HG03439 (cell line): Measurements from ENCODE around the gene STRADB.
A peak's percentile ranks its signal among the peaks of the same experiment; 100 is the strongest.
"Not testable (repeated sequence)": the region's sequence is repeated elsewhere in the genome, so short reads cannot be mapped to it uniquely, and the experiment has no call there.

Source experiments
- ATAC-seq: cut with Tn5 transposase; IDR thresholded peaks from one replicate; pipeline ENCODE4 v1.9.1; 2021; ENCODE audit warnings: mild to moderate bottlenecking, moderate library complexity; ENCODE audit not compliant: unreplicated experiment

The STRADB gene

DNA sequence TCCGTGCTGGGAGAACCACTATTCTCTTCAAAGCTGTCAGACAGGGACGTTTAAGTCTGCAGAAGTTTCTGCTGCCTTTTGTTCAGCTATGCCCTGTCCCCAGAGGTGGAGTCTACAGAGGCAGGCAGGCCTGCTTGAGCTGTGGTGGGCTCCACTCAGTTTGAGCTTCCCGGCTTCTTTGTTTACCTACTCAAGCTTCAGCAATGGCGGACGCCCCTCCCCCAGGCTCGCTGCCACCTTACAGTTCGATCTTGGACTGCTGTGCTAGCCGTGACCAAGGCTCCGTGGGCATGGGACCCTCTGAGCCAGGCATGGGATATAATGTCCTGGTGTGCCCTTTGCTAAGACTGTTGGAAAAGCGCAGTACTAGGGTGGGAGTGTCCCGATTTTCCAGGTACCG, 21.2 kb upstream of the STRADB start:
- not testable (repeated sequence) for ATAC-seq

DNA sequence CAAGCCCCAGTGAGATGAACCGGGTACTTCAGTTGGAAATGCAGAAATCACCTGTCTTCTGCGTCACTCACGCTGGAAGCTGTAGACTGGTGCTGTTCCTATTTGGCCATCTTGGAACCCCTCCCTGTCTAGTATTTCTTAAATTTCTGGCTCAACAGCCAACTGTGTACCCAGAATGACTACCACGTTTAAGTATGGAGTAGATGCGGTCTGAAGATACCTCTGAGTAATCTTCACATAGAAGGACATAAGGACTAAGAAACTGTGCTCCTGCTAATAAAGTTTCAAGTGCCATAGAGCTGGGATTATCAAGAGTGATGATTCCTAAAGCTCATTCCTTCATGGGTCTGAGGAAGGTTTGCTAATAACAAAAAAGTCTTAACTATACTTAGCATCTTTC, 20.7 kb upstream of the STRADB start:
- no peak for ATAC-seq

DNA sequence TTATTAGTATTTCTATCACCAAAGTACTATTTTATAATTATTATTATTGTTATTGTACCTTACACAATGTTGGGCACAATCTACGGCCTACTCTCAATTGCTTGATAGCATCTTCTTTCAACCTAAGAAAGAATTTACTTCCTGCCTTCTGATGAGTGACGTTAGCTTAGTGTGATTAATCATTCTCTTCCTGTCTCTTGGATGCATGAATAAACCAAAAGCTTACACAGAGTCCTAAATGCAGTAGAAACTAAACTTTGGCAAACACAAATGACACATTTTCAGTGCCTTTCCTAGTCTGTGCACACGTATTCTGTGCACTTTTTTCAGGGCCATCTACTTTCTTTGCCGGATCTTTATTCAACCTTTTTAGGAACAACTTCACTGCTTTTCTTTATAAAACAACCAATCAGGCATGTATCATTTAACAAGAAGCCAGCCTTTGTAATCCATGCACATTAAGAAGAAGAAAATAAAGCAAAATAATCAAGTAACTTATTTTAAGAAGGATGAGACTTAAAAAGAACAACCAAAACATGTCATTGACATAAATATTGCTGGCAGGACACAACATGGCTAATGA, 19.4 kb upstream of the STRADB start:
- ATAC-seq, result no peak

DNA sequence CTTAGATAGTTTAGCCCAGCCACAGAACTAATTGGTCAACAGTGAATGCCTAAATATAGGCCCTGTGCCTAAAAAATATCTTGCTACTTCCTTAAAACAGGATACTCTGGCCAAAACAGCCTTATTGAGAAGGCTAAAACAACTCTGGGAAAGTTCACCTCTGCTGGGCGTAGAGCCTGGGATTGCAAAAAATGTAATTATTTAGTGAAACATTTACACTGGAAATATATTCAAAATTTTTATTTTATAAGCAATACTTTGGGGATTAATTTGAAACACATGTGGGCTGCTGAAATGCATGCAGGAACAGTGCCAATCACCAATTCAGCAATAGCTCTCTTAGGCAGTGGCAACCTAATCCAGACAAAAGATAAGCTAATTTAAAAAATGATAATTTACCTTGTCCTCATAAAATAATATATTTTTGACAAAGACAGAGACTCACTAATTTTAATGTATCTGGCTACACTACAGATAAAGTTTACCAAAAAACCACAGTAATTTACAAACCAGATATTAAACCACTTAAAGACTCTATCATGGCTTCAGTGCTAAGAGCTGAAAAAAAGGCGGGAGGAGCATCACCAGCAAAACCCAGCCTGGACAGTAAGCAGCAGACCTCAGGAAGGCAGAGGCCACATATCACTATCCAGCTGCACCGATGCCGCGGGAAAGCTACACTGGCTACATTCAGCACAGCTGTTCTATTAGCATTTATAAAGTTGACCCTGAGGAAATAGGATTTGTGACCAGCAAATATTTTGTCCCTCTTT, 18.7 kb upstream of the STRADB start:
- no peak for ATAC-seq

DNA sequence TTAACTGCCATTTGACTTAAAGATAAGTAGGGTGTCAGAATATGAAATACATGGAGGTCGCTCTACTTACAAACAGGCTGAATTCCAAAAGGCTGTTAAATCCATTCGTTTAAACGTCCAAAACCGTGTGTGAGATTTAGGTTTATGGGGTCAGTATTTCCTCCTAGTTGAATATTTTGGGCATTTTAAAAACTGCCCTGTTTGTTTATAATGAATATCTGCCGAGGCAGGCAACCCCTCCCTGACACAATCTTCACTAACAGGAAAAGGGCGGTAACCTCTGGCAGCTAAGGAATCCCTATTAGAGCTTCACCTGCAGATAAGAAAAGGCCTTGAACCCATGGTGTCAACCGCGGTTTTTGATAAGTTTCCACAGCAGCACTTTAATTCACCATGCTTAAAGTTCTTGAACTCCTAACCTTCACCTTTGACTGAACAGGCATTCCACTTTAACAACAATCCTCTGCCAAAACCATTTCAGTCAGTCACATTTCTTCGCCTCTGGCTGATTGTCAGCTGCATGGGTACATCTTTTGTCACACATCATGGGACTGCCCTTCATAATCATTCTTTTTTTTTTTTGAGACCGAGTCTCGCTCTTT, 18.0 kb upstream of the STRADB start:
- no peak for ATAC-seq

DNA sequence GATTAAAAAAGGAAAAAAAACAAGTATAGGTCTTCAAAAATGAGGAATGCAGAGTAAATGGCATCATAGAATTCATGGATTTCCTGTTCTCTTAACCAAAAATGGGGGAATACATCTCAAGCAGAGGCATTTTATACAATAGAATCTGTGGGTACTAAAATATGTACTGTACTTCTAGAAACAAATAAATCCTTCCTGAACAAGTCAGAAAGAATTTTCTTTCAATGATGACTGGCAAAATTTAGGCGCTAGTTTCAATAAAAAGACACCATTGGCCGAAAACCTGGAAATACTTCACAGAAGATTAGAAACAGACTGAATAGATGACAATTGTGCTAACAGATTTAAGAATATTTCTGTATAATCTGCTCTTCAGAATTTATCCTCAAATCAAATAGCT, 15.4 kb upstream of the STRADB start:
- no peak for ATAC-seq

DNA sequence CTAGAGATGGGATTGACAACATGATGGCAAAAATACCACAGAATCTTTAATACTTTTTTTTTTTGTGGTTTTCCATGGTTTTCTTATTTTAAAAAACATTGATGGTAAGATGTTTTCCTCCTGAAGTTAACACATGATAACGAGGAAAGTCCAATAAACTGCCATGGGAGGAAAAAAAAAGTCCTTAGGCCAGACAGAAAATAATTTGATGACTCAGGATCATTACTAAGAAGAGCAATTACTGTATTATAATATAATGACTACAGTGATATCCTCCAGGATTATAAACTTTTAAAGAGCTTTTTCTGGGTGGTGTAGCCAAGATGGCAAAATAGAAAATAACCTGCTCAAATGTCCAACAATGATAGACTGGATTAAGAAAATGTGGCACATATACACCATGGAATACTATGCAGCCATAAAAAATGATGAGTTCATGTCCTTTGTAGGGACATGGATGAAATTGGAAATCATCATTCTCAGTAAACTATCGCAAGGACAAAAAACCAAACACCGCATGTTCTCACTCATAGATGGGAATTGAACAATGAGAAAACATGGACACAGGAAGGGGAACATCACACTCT, 12.1 kb upstream of the STRADB start:
- not testable (repeated sequence) for ATAC-seq

DNA sequence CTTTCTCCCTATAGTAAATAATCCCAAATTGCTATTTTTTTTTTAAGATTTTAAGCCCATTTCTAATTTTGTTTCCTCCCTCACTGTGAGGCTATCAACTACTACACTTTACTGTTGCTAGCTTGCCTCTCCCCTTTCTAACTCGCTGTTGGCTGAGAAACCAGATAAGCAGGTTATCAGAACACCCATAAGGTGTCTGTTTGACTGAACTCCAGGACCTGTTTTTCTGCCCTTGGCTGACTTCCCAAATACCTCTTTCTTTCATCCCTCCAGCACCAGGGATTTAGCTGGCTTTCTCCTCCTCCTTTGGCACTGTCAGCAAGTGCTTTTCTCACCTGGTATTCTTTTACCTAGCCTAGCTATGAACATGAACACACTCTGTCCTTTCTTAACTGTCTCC, 11.4 kb upstream of the STRADB start:
- no peak for ATAC-seq

DNA sequence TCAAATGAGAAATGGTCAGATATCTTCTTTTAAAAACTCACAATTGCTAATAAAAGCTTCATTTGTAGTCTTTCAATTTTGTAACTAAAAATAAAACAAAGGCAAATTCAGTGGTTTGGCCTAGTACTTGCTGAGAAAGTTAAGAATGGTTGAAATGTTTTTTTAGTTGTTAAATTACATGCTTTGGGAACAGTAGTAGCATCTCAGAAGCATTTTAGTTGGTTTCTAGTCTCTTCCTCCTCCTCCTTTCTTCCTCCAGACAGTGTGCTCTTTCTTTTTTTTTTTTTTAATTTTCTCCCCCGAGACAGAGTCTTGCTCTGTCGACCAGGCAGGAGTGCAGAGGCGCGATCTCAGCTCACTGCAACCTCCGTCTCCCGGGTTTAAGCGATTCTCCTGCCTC, 10.1 kb upstream of the STRADB start:
- ATAC-seq, result no peak

DNA sequence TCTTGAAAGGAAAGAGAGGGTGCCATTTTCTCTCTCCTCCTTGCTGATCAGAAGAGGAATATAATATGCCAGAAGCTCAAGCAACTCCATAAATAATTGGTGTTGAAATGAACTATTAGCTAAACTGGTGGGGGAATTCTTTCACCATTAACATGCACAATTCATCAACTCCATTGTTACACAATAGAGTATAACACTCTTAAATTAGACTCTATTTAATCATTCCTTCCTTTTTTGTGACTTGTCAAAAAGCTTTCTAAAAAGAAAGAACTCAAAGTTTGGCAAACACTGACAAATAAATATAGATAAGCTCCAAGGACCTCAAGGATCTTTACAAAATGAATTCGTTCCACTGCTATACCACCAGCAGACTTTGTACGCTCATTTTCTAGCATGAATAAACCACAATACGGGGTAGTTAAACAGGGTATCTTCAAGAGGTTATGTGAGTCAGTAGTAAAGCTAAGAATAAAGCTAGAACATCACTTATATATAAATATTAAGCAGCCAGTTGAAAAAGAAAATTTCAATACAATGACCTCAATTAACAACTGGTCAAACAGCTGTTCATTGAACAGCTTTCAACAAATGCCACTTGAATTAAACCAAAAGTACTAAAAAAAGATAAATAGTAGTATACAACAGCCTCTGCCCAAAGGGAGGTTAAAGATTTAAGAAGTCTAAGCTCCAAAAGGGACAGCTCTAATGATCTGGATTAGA, 6.6 kb upstream of the STRADB start:
- no peak for ATAC-seq

DNA sequence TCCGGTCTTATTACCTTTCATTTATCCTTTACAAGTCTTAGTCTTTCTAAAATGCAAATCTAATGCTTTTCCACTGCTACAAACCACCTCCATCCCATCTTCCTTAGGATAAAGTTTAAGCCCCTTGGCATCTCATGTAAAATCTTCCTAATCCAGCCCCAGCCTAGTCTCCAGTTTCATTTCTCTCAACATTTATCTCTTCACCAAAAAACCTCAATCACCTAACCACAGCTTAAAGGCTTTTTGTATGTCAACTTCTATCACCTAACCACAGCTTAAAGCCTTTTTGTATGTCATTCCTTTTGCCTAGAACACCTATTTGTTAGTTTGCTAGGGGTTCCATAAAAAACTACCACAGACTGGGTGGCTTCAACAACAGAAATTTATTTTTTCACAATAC, 4.5 kb upstream of the STRADB start:
- ATAC-seq, result no peak

DNA sequence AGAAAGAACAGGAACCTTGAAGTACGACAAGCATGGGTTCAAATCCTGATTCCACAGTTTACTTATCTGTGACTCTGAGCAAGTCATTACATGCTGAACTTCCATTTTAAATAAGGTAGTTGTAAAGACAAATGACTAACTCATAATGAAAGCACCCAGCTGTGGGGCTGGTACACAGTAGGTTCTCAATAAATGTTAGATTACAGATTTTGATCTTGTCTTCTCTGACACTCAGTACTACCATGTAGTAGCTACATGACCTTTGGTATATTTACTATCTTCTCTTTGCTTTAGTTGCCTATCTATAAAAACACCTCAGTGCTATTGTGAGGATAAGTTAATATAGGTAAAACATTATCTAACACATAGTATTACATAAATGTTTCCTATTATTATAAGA, 3.5 kb upstream of the STRADB start:
- ATAC-seq, result no peak

DNA sequence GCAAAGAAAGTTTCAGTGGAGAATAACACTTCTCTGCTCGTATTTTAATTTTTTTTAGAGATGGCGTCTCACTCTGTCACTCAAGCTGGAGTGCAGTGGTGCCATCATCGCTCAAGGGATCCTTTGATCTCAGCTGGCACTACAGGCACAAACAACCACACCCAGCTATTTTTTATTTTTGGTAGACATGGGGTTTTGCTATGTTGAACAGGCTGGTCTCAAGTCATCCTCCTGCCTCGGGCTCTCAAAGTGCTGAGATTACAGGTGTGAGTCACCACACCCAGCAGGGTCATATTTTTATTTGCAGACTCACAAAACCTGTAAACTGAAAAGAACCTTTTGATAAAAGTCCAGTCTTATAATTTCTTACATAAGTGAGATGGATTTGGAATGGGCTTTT, 2.8 kb upstream of the STRADB start:
- ATAC-seq, result no peak

DNA sequence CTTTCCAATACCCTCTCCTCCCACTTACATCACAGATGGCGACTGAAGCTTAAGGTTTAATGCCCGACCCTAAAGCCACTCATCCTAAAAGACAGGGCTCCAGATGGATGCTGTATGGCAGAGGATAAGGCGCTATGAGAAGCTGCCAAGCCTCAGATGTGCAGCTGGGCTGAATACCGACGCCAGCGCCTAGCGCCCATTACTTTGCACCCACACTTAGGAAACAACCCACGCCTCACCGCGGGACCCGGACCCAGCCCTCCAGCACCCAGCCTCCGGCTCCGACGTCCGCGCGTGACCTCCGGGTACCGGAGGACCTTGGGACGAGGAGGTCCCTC, 617 bp upstream of the STRADB start:
- ATAC-seq, result peak; percentile 27

DNA sequence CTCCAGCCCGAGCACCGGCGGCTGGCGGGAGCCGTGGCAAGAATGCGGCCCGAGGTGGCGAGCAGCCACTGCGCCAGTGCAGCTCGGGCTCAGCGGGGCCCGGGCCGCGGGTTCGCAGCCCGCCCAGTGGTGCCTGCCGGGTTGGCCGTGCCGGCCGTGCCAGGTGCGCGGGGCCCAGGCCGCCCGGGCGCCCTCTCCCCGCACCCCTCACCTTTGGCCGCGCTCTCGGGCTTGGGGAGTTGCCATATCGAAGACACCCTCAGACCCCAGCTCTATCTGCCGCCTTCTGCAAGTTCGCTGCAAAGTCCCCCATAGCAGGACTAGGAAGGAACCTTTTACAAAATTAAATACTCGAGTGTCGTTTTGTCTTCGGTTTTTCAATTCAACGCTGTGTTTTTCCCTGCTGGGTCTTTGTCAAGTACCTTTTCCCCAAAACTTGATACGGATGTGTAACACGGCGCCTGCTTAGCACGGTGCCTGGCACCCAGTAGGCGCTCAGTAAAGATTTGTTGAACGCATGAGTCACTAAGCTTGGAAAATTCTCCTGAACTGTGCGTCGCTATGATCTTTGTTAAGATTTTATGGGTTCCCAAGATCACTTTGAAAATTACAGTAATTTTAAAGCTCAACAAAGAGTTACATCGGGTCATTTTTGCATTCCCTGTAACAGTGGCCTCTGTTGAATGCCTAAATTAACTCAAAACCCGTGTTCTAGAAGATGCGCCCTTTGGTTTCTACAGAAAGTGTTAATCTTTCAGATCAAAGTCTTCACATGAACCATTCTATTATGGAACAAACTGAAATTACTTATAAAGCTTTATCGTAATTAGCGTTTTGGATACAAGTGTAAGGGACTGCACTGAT, 750 bp downstream of the STRADB start:
- ATAC-seq, result no peak

DNA sequence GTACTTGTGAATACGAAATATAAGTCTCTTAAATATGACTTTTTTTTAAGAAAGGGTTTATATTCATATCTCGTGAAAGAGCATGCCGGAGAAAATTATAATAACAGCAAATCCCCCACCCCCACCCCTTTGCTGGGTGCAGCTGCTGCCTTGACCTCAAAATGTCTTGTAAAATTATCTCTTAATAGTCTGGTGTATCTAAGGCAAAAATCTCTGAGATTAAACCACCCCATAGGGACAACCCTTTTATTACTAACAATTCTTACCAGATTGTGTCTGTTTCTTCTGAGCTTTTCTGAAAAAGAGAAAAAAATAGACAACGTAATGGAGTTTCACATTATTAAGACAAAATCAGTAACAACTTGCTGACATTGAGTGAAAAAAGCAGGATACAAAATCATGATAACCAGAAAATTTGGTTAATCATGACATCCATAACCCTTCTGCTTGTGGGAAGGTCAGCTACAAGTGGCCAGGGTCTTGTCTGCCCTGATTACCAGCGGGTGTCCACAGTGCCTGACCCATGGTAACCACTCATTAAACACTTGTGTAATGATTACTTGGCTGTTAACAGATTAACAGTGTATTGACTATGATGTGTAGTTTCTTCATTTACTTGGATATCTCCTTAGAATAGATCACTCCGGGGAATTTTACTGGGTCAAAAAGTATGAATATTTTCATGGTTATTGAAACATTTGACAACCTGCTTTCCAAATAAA, 1.5 kb downstream of the STRADB start:
- ATAC-seq, result no peak

DNA sequence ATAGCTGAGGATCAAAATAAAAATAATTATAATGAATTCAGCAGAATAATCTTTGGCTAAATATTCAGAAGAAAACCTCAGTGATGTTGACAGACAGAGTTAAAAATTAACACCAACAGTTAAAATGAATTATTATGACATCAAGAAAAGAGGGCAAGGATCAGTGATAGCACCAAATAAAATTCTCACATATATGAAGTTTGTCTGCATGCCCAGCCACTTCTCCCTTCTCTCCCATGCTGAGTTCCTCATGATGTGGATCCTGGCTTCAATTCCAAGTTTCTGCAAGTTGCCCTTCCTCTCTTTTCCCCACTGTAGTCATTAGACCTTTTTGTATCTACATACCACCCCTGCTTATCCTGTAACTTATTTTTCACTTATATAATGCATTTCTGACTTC, 6.8 kb downstream of the STRADB start:
- no peak for ATAC-seq

DNA sequence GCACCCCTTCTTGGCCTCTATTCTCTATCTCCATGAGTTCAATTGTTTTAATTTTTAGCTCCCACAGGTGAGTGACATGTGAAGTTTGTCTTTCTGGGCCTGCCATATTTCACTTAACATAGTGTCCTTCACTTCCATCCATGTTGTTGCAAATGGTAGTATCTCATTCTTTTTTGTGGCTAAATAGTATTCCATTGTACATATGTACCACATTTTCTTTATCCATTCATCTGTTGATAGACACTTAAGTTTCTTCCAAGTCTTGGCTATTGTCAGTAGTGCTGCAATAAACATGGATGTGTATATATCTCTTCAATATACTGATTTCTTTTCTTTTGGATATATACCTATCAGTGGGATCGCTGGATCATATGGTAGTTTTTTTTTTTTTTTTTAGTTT, 9.0 kb downstream of the STRADB start:
- ATAC-seq, result no peak

DNA sequence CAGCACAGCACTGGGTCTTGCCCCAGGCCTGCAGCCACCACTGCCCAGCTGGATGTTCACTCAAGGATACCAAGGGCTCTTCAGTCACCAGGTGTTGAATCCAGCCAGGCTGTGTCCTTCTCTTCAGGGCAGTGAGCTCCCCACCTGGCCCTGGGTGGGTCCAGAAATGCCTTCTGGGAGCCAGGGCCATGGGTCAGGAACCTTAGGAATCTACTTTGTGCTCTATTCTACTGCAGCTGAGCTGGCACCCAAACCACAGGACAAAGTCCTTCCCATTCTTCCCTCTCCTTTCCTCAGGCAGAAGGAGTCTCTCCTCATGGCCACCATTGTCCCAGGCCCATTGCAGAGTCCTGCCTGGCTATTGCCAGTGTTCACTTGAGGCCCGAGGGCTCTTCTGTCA, 13.0 kb downstream of the STRADB start:
- ATAC-seq, result no peak

DNA sequence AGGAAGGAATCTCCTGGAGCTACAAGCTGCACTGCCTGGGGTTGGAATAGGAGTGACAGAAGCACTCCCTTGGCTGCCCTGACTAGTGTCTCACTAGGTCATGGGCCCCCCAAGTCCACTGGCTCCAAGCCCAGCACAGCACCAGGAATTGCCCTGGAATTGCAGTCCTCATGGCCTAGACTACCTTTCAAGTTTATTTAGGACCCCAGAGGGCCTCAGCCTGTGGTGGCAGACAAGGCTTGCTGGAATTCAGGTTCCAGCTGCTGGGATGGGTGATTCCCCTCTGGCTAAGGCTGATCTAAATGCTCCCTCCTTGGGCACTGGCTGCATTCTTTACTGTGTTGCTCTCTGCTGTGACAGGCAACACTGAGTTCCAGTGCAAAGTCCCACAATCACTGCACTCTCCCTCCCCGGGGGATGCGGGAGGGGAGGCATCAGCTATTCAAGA, 14.0 kb downstream of the STRADB start:
- ATAC-seq, result no peak
